Epithelial cell of proximal tubule (primary cell): ENCODE measurements around the gene ATG10. TPM values are rescaled to one million over a fixed set of nuclear protein-coding genes. Genes with fewer than 3 reads are reported as not detected.

Experiments
- DNase-seq: peaks from one replicate; pipeline ENCODE4 v3.0.0-alpha.2; 2011; ENCODE audit warnings: low read depth
- H3K4me3 ChIP-seq: 2 replicates; pipeline ENCODE4 v1.5.1; 2011; ENCODE audit warnings: low read depth, mild to moderate bottlenecking, low read length
- total RNA-seq: library from RNA; depleted of rRNA; stranded (reverse); fragments of >200 nt; gene quantifications from 2 replicates; pipeline ENCODE4 v1.2.3, GENCODE V29; 2015
- TF ChIP-seq, protein P1 (sequence below): conservative IDR thresholded peaks from 2 replicates; pipeline ENCODE4 v1.5.1; 2012; ENCODE audit warnings: low read depth, mild to moderate bottlenecking, low read length

Gene ATG10
- total RNA-seq, 1 donor from 2014 or later = 20.9 TPM

DNA sequence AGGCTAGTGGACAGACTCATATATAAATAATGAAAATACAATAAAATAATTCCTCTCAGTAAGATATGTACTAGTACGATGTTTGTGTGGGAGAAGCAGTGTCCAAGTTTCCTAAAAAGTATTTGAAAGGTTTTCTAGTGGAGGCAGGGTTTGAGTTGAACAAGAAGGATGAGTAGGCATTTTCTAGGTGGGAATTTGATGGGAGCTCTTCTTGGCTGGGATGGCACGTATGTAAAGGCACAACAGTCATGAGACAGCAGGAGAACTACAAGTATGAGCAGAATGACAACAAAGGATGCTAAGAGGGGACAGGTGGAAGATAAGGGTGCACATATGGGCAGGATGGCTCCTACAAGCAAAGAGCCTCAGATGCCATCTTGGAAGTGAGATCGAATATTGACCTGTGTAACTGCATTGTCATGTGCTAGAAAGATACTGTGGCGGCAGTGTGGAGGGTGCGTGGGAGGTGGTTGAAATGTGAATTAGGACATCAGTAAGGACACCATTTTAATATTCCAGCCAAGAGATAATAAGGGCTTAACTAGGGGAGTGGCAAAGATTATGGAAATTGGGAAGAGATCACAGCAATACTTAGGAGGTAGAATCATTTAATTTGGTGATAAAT lies 170.5 kb downstream of the ATG10 start:
- DNase-seq = no peak
- H3K4me3 ChIP-seq = no peak overlapping the region
- TF ChIP-seq, protein P1, sequence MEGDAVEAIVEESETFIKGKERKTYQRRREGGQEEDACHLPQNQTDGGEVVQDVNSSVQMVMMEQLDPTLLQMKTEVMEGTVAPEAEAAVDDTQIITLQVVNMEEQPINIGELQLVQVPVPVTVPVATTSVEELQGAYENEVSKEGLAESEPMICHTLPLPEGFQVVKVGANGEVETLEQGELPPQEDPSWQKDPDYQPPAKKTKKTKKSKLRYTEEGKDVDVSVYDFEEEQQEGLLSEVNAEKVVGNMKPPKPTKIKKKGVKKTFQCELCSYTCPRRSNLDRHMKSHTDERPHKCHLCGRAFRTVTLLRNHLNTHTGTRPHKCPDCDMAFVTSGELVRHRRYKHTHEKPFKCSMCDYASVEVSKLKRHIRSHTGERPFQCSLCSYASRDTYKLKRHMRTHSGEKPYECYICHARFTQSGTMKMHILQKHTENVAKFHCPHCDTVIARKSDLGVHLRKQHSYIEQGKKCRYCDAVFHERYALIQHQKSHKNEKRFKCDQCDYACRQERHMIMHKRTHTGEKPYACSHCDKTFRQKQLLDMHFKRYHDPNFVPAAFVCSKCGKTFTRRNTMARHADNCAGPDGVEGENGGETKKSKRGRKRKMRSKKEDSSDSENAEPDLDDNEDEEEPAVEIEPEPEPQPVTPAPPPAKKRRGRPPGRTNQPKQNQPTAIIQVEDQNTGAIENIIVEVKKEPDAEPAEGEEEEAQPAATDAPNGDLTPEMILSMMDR = no peak

DNA sequence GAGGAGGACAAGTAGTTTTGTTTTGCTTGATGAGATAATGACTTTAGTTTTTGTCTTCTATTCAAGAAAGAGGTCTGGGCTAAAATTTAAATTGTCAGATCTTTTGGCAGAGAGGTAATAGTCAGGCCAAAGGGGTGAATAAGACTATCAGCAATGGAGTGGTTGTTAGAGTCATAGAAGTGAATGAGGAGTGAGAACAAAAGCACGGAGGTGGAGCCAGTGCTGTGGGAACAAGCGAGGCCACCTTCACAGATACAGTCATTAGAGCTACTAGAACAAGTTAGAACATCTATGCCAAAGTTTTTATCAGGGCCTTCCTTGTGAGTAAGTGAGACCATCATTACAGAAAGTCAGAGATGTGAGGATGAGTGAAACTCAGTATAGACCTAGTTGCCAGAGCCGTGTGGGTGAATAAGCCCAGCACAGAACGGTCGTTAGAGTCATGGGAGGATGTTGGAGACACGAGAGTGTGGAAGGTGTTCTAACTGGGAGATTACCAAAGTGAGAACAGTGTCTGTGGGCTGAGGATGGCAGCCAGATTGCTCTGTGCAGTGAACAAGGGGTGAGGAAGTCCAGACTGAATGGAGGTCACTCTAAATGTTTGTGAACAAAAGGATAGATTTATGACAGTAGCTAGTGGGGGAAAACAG lies 171.2 kb downstream of the ATG10 start:
- TF ChIP-seq, protein P1 = no peak
- DNase-seq = no peak
- no peak overlapping the region for H3K4me3 ChIP-seq

DNA sequence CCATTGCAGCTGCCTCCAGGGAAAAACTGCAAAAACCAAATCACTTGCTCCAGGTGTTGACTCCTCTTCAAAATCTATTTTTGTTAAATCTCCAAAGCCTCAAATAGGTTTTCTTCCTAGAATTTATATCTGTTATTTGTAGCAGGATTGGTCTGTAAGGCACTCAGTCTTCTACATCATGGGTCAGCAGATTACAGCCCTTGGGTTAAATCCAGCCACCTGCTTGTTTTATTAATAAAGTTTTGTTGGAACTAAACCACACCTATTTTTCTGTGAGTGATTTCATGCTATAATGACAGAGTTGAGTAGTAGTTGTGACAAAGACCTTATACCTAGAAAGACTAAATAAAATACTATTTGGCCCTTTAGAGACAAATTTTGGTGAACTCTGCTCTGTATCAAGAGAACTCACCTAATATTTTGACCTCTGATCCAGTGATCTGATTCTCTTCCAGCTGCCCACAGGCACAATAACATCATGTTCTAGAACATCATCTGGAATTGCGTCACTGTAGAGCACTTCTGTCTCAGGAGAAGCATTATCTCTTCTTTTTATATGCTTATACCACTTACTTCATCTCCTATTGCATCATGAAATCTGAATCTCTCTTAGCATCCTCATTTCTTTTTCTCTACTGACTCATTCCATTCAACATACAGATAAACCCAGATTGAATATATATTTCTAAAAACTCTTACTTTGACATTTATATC lies 176.2 kb downstream of the ATG10 start:
- TF ChIP-seq, protein P1 = no peak
- DNase-seq = no peak
- no peak overlapping the region for H3K4me3 ChIP-seq

DNA sequence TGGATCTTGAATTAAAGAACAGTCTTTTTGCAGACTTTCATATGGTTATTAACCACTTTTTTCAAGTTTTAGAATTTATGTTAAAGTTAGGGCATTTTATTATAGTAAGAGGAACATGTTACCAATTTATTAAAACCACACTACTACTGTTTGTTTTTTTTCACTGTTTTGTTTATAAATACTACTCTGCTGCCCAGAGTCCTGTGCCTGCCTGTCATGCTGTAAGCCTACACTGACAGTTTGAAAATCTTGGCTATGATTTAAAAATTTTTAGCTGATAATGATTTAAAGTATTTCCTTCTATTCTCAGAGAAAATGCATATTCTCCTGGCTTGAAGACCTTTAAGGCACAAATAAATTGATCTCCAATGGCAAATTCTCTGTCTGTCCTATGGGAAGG lies 177.6 kb downstream of the ATG10 start:
- H3K4me3 ChIP-seq = no peak overlapping the region
- TF ChIP-seq, protein P1 = no peak
- no peak for DNase-seq

DNA sequence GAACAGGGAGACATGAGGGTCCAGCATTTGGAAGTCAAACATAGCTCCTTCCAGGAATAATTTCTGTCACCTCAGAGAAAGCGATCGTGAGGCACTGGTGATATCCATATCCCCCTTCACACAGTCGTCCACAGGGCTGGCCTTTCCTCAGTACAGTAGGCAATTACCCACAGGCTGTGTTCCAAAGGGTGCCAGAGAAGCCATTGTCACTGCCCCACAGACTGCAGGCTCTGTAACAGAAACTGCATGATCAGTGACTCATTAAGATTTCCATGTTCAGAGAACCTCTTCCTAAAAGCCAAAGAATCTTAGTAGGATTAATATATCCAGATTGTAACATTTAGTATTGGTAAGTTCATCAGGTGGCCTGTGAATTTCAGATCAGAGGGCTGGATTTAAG lies 178.7 kb downstream of the ATG10 start:
- TF ChIP-seq, protein P1 = no peak
- no peak overlapping the region for H3K4me3 ChIP-seq
- DNase-seq = no peak

DNA sequence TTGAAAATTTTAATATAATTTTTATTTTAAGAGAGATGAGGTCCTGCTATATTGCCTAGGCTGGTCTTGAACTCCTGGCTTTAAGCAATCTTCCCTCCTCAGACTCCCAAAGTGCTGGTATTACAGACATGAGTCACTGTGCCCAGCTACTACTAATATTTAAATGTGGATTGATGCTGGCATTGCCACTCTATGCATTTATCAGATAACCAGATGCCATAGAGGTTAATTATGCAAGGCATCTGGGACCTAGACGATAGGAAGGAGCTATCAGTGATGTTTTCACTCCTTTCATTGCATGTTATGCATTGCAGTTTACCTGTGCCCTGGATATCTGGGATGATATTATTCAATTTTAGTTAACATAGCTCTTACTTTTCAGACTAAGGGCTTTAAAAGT lies 179.4 kb downstream of the ATG10 start:
- TF ChIP-seq, protein P1 = no peak
- H3K4me3 ChIP-seq = no peak overlapping the region
- DNase-seq = no peak
